HepG2 (cell line): Measurements from ENCODE around the gene ANKRD65. TPM values are rescaled to one million over a fixed set of nuclear protein-coding genes. Genes with fewer than 3 reads are reported as not detected.

ENCODE experiments used
- ATRX ChIP-seq: sonication (generic); formaldehyde crosslinking; IDR thresholded peaks from 2 replicates; pipeline ENCODE4 v1.4.0; 2020; ENCODE audit warnings: missing genetic modification reagents, borderline replicate concordance
- CBFB ChIP-seq: sonication (generic); formaldehyde crosslinking; IDR thresholded peaks from 2 replicates; pipeline ENCODE4 v1.4.0; 2020; ENCODE audit warnings: missing genetic modification reagents
- CREBL2 ChIP-seq: sonication (generic); formaldehyde crosslinking; IDR thresholded peaks from 2 replicates; pipeline ENCODE4 v1.8.1; 2023; ENCODE audit warnings: missing genetic modification reagents, mild to moderate bottlenecking, borderline replicate concordance
- IKZF4 ChIP-seq: sonication (generic); formaldehyde crosslinking; IDR thresholded peaks from 2 replicates; pipeline ENCODE4 v1.5.1; 2020; ENCODE audit warnings: borderline replicate concordance, mild to moderate bottlenecking, low read depth, missing genetic modification reagents; ENCODE audit errors: not compliant biosample characterization
- NFAT5 ChIP-seq: sonication (generic); formaldehyde crosslinking; IDR thresholded peaks from 2 replicates; pipeline ENCODE4 v1.4.0; 2020; ENCODE audit warnings: missing genetic modification reagents
- PBX3 ChIP-seq: sonication (generic); formaldehyde crosslinking; IDR thresholded peaks from 2 replicates; pipeline ENCODE4 v1.8.1; 2023; ENCODE audit warnings: missing genetic modification reagents, inconsistent platforms, borderline replicate concordance
- ZMAT5 ChIP-seq: sonication (generic); formaldehyde crosslinking; IDR thresholded peaks from 2 replicates; pipeline ENCODE4 v1.5.0; 2020; ENCODE audit warnings: mild to moderate bottlenecking, low read depth, missing genetic modification reagents, borderline replicate concordance
- ZNF530 ChIP-seq: sonication (generic); formaldehyde crosslinking; IDR thresholded peaks from 2 replicates; pipeline ENCODE4 v1.5.0; 2020; ENCODE audit warnings: low read depth, mild to moderate bottlenecking, missing genetic modification reagents
- ZNF674 ChIP-seq: sonication (generic); formaldehyde crosslinking; IDR thresholded peaks from 2 replicates; pipeline ENCODE4 v1.5.0; 2020; ENCODE audit warnings: low read depth, mild to moderate bottlenecking, missing genetic modification reagents
- ZNF703 ChIP-seq: sonication (generic); formaldehyde crosslinking; IDR thresholded peaks from 2 replicates; pipeline ENCODE4 v1.5.1; 2020; ENCODE audit warnings: missing genetic modification reagents, mild to moderate bottlenecking, moderate library complexity, borderline replicate concordance
- polyA plus RNA-seq, 8 experiments: library from polyadenylated mRNA; depleted of rRNA in 3 of 8; stranded (reverse) in 7 of 8; unstranded in 1 of 8; fragments of >200 nt; fragmentation: Illumina TruSeq in 4 of 8; extraction: Trizol in 4 of 8; gene quantifications; 2 replicates each; pipeline versions ENCODE4 v1.2.1 to v1.2.3, GENCODE V29; 2011 to 2016; ENCODE audit warnings: low read depth in 4 of 8, missing spikeins in 1 of 8, mixed read lengths in 1 of 8; ENCODE audit not compliant: insufficient read depth in 1 of 8
- total RNA-seq, 5 experiments: library from RNA; depleted of rRNA; stranded (reverse); fragments of >200 nt; fragmentation: Illumina TruSeq; extraction: Trizol; gene quantifications; 2 replicates each; pipeline ENCODE4 v1.2.3, GENCODE V29; 2016; ENCODE audit warnings: low read depth in 1 of 5
- TF ChIP-seq, protein P1 (sequence below), 2 experiments: sonication (generic) in 1 of 2; formaldehyde crosslinking in 1 of 2; IDR thresholded peaks; 2 replicates each; pipeline versions ENCODE4 v1.4.0 to v1.6.1; 2016 to 2020; ENCODE audit warnings: borderline replicate concordance in 1 of 2, low read depth in 1 of 2, mild to moderate bottlenecking in 1 of 2, missing genetic modification reagents in 1 of 2
- TF ChIP-seq, protein P2 (sequence below): sonication (generic); formaldehyde crosslinking; IDR thresholded peaks from 2 replicates; pipeline ENCODE4 v1.4.0; 2020; ENCODE audit warnings: missing genetic modification reagents, mild to moderate bottlenecking, borderline replicate concordance

The ANKRD65 gene
- total and polyA plus RNA-seq, 2 of the 13 experiments (the other 11 are each of a cell fraction or from before 2014, with no cell fraction given): 12.1 to 30.1 TPM

- TF ChIP-seq IKZF4 (CRISPR knock-in tag) (no peak), ZNF530 (CRISPR knock-in tag) (no peak), ATRX (CRISPR knock-in tag) (no peak), ZMAT5 (CRISPR knock-in tag) (no peak), CREBL2 (no peak), ZNF674 (CRISPR knock-in tag) (peak; percentile 80; the same call in 1 of the 2 replicates), ZNF703 (CRISPR knock-in tag) (peak; percentile 85; the same call in 1 of the 2 replicates), NFAT5 (CRISPR knock-in tag) (no peak), PBX3 (CRISPR knock-in tag) (peak; percentile 70; the same call in 1 of the 2 replicates), CBFB (CRISPR knock-in tag) (peak; percentile 99)
- TF ChIP-seq, protein P1, sequence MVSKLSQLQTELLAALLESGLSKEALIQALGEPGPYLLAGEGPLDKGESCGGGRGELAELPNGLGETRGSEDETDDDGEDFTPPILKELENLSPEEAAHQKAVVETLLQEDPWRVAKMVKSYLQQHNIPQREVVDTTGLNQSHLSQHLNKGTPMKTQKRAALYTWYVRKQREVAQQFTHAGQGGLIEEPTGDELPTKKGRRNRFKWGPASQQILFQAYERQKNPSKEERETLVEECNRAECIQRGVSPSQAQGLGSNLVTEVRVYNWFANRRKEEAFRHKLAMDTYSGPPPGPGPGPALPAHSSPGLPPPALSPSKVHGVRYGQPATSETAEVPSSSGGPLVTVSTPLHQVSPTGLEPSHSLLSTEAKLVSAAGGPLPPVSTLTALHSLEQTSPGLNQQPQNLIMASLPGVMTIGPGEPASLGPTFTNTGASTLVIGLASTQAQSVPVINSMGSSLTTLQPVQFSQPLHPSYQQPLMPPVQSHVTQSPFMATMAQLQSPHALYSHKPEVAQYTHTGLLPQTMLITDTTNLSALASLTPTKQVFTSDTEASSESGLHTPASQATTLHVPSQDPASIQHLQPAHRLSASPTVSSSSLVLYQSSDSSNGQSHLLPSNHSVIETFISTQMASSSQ (IDR thresholded peaks at IDR 0.05; ENCODE audit: low read depth): peak; percentile 26; the same call in 1 of the 2 replicates
- TF ChIP-seq, protein P1 (CRISPR knock-in tag; IDR thresholded peaks at IDR 0.05; ENCODE audit: borderline replicate concordance): peak; percentile 84; the same call in 1 of the 2 replicates
- TF ChIP-seq, protein P2, sequence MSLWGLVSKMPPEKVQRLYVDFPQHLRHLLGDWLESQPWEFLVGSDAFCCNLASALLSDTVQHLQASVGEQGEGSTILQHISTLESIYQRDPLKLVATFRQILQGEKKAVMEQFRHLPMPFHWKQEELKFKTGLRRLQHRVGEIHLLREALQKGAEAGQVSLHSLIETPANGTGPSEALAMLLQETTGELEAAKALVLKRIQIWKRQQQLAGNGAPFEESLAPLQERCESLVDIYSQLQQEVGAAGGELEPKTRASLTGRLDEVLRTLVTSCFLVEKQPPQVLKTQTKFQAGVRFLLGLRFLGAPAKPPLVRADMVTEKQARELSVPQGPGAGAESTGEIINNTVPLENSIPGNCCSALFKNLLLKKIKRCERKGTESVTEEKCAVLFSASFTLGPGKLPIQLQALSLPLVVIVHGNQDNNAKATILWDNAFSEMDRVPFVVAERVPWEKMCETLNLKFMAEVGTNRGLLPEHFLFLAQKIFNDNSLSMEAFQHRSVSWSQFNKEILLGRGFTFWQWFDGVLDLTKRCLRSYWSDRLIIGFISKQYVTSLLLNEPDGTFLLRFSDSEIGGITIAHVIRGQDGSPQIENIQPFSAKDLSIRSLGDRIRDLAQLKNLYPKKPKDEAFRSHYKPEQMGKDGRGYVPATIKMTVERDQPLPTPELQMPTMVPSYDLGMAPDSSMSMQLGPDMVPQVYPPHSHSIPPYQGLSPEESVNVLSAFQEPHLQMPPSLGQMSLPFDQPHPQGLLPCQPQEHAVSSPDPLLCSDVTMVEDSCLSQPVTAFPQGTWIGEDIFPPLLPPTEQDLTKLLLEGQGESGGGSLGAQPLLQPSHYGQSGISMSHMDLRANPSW: peak; percentile 86
Measured at GRCh38 chr1:1374929-1375662, 46.0 kb downstream of the ANKRD65 start, which contains the start of gene AURKAIP1 (continued).
